ENCODE measurements around the gene GALM. TPM values are rescaled to one million over a fixed set of nuclear protein-coding genes. Genes with fewer than 3 reads are reported as not detected.

GALM gene
- total and polyA plus RNA-seq, 2 donors (not counting 3 experiments of a cell fraction or from before 2014, with no cell fraction given): 4.8 to 6.1 TPM

DNA sequence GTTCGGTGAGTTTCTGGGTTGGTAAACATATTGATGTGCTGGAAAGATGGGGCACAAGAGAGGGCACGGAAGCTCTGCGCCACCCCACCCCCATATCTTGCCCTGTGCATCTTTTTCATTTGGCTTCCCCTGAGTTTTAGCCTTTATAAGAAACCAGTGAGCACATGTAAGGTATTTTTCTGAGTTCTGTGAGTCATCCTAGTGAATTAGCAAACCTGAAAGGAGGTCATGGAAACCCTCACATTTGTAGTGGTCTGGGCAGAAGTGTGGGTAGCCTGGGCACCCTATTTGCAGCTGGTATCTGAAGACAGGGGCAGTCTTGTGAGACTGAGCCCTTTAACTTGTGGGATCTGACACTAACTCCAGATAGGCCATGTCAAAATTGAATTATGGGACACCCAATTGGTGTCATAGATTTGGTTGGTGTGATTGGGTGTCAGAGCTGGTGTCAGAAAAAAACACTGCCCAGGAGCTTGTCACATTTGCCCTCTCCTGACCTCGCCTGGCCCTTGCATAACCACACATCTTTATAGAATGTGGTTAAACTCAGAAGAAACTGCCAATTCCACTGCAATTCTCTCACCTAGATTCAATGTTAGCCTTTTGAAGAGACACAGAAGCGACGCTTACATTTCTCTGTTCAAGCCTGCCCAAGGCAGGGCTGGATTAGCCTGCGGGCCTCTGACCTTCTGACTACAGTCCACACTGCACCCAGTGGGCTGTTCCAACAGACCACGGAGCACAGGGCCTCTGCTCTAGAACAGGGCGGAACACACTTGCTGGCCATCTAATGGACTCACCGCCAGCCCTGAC, 12.0 kb upstream of the GALM start:
- H3K27ac ChIP-seq (ENCODE audit: insufficient read depth, low read depth, low read length): no peak overlapping the region
- no peak overlapping the region for H3K9ac ChIP-seq (replicated peaks; ENCODE audit: extremely low read depth, insufficient read depth, low read length)
- no peak overlapping the region for H2AFZ ChIP-seq (ENCODE audit: low read depth, low read length)
- peaks cover 0 to 2% of the 10 kb centered on the region in 2 experiments for H3K27me3 ChIP-seq (ENCODE audit: control insufficient read depth in 2 of 2, insufficient read depth in 2 of 2, low read length in 2 of 2)
- H3K4me2 ChIP-seq (ENCODE audit: insufficient read depth, low read length): no peak overlapping the region
- TF ChIP-seq FOS (IDR thresholded peaks at IDR 0.05; ENCODE audit: borderline replicate concordance, insufficient read depth, low read length) (no peak), EZH2 (IDR thresholded peaks at IDR 0.05; ENCODE audit: borderline replicate concordance, low read depth, low read length, severe bottlenecking) (no peak), MYC (IDR thresholded peaks at IDR 0.05; ENCODE audit: low read depth, low read length) (no peak), POLR2AphosphoS5 (IDR thresholded peaks at IDR 0.05; ENCODE audit: insufficient read depth, low read depth, low read length) (no peak), POLR2A (IDR thresholded peaks at IDR 0.05; ENCODE audit: low read depth, low read length) (no peak), JUN (IDR thresholded peaks at IDR 0.05; ENCODE audit: borderline replicate concordance, insufficient read depth, insufficient read length, low read depth) (no peak), MAX (IDR thresholded peaks at IDR 0.05; ENCODE audit: insufficient read depth, insufficient read length) (no peak), GATA2 (IDR thresholded peaks at IDR 0.05; ENCODE audit: insufficient read depth, insufficient read length, low read depth, low read length) (no peak), CTCF (IDR thresholded peaks at IDR 0.05; ENCODE audit: extremely low read depth in 1 of 2, insufficient read depth in 1 of 2, low read depth in 1 of 2, low read length in 2 of 2) (no peak)
- H3K9me3 ChIP-seq (replicated peaks; ENCODE audit: control insufficient read depth, insufficient read depth, low read length): no peaks in the 10 kb centered on the region
- H3K4me3 ChIP-seq (replicated peaks in 1 of 3; ENCODE audit: insufficient read depth in 1 of 3, low read depth in 1 of 3, low read length in 3 of 3): no peak overlapping the region
- no peaks in the 10 kb centered on the region for H3K79me2 ChIP-seq (ENCODE audit: control insufficient read depth, insufficient read depth, low read length)
- no peaks in the 10 kb centered on the region for H3K36me3 ChIP-seq (ENCODE audit: control insufficient read depth in 2 of 2, extremely low read depth in 1 of 2, insufficient read depth in 2 of 2, low read length in 2 of 2)
- ChIA-PET CTCF (no interaction called here), POLR2A (no interaction called here)
- H4K20me1 ChIP-seq (replicated peaks; ENCODE audit: control insufficient read depth, extremely low read depth, insufficient read depth, low read length): no peaks in the 10 kb centered on the region
- FAIRE-seq (no peak), DNase-seq (ENCODE audit: low read depth, low spot score) (no peak)
- dilution Hi-C loops (cut with MboI; ENCODE audit: extremely low pct_ligation_motif_present, low sequenced_read_pairs): no loop called here
- no peaks in the 10 kb centered on the region for H3K4me1 ChIP-seq (ENCODE audit: control insufficient read depth, extremely low read depth, insufficient read depth, low read length)
- BruUV-seq (replicated peaks): no TSS peak
- H3K9me1 ChIP-seq (replicated peaks; ENCODE audit: control insufficient read depth, extremely low read depth, insufficient read depth, low read length): no peaks in the 10 kb centered on the region
- intact Hi-C loops (cut with micrococcal nuclease): no loop called here

All from endothelial cell of umbilical vein (primary cell).